GM19193 (cell line): ENCODE measurements around the gene DLST.

Experiments
- POLR2A ChIP-seq: IDR thresholded peaks from 4 replicates; pipeline ENCODE4 v1.6.1; 2011; ENCODE audit not compliant: insufficient read depth, insufficient read length; ENCODE audit errors: extremely low read depth

The DLST gene

GRCh38 chr14:74875204-74875603 lies 6.5 kb upstream of the DLST start:
- no peak for TF ChIP-seq POLR2A

- peak; percentile 33 for TF ChIP-seq POLR2A
These were observed 5.5 kb upstream of the DLST start, which contains the start of gene PROX2 for GRCh38 chr14:74875941-74876913. Gene PROX2, minus strand, starts transcription at chr14:74876145. Its CDS starts 12,311 bp downstream, at chr14:74863834.

GRCh38 chr14:74879427-74880182 lies 2.1 kb upstream of the DLST start:
- no peak for TF ChIP-seq POLR2A

- TF ChIP-seq POLR2A, result no peak
These were observed 596 bp downstream of the DLST start for GRCh38 chr14:74882103-74882920.

- TF ChIP-seq POLR2A, result no peak
These were observed 4.3 kb downstream of the DLST start for GRCh38 chr14:74886001-74886400.

GRCh38 chr14:74888164-74889158 lies 6.7 kb downstream of the DLST start:
- no peak for TF ChIP-seq POLR2A

GRCh38 chr14:74890262-74890661 lies 8.5 kb downstream of the DLST start:
- no peak for TF ChIP-seq POLR2A

GRCh38 chr14:74891870-74892269 lies 10.2 kb downstream of the DLST start:
- TF ChIP-seq POLR2A, result no peak

- no peak for TF ChIP-seq POLR2A
These were observed 11.0 kb downstream of the DLST start for GRCh38 chr14:74892745-74893144.

GRCh38 chr14:74893614-74894091 lies 11.9 kb downstream of the DLST start:
- no peak for TF ChIP-seq POLR2A

GRCh38 chr14:74896400-74896799 lies 14.7 kb downstream of the DLST start:
- TF ChIP-seq POLR2A, result no peak

- no peak for TF ChIP-seq POLR2A
These were observed 15.9 kb downstream of the DLST start for GRCh38 chr14:74897642-74898041.

GRCh38 chr14:74898083-74898482 lies 16.4 kb downstream of the DLST start:
- TF ChIP-seq POLR2A, result no peak
